GM18519 (cell line): ENCODE measurements around the gene RAD51B.
"Not testable (repeated sequence)": the region's sequence is repeated elsewhere in the genome, so short reads cannot be mapped to it uniquely, and the experiment has no call there.

Source experiments
- ATAC-seq: cut with Tn5 transposase; IDR thresholded peaks from one replicate; pipeline ENCODE4 v1.9.1; 2021; ENCODE audit warnings: mild to moderate bottlenecking, moderate library complexity; ENCODE audit not compliant: unreplicated experiment, low FRiP score

The RAD51B gene

DNA sequence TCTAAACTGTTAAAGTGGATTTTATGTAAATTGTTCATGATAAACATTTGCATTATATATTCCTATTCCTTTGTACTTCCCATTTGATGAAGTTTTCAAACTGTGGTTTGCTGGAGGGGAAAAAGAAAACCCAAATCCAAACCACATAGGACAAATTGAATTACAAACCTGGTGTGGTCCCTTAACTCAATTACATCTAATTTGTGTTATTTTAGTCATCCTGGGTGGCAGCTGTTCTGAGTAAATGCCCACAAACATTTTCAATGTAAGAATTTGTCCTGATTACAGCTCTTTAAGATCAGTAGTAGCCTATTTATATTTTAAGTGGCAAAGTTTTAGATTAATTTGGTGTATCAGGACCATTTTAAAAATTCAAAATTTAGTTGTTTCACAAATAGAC is 153.9 kb downstream of the RAD51B start:
- ATAC-seq, result no peak

DNA sequence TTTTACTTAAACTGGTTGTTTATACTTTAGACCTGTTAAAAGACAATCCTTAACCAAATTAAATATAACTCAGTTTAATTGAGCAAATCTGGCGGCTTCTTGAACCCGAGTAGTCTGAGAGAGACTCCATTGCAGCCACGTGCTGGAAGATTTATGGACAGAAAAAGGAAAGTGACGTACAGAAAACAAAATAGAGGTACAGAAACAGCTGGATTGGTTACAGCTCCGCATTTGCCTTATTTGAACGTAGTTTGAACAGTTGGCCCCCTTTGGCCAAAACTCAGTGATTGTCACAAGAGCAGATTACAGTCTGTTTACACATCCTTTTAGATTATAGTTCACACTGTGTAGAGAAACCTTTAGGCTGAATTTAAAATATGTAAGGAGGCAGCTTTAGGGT is 155.9 kb downstream of the RAD51B start:
- ATAC-seq, result no peak

- no peak for ATAC-seq
Observed at GRCh38 chr14:67977434-67978034, 158.0 kb downstream of the RAD51B start.

GRCh38 chr14:67978749-67979148 is 159.2 kb downstream of the RAD51B start:
- no peak for ATAC-seq

GRCh38 chr14:67982711-67983608 is 163.4 kb downstream of the RAD51B start:
- no peak for ATAC-seq

DNA sequence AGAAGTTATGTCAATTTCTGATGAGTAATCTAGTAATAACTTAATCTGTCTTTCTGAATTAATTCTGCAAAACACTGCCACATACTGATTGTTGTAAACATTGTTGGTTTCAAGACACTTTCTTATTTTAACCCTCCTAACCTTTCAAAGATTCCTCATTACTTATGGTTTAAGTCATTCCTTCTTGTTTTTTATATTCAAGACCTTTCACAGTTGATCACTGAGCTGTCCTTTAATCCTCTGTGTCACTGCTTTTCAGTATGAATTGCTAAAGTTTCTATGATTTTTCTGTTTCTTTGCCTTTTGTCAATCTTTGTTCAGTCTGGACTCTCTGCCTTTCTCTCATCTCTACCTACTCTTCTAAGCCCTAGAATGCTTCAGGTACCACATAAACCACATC is 164.7 kb downstream of the RAD51B start:
- no peak for ATAC-seq

GRCh38 chr14:67986131-67986841 is 166.7 kb downstream of the RAD51B start:
- ATAC-seq, result no peak

DNA sequence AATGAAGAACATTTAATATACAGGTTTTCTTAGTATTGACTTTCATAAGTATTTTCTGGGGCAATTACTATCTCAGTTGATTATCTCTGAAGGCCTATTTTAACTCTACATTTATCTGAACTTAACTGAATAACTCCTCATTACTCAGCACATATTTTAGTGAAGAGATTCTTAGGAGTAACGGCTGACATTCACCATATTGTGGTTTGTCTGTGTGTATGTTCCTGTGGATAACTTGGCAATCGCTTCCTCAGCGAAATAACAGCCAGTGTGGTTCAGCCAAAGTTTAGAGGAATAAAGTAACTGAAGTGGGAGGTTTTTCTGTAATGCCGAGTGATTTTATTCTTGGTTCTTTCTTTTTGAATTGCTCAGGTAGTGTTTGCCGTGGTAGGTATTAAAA is 168.0 kb downstream of the RAD51B start:
- ATAC-seq, result no peak

DNA sequence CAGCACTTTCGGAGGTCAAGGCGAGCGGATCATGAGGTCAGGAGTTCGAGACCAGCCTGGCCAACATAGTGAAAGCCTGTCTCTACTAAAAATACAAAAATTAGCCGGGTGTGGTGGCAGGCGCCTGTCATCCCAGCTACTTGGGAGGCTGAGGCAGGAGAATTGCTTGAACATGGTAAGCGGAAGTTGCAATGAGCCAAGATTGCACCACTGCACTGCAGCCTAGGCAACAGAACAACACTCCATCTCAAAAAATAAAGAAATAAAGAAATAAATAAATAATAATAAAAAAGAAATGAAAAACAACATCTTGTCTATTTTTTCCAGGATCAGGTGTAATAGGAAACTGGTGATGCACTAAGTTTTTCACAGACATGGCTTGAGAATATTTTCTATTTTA is 168.6 kb downstream of the RAD51B start:
- ATAC-seq, result not testable (repeated sequence)

- ATAC-seq, result no peak
Observed at GRCh38 chr14:67990576-67990975, 171.0 kb downstream of the RAD51B start.

GRCh38 chr14:67994531-67994930 is 175.0 kb downstream of the RAD51B start:
- no peak for ATAC-seq

DNA sequence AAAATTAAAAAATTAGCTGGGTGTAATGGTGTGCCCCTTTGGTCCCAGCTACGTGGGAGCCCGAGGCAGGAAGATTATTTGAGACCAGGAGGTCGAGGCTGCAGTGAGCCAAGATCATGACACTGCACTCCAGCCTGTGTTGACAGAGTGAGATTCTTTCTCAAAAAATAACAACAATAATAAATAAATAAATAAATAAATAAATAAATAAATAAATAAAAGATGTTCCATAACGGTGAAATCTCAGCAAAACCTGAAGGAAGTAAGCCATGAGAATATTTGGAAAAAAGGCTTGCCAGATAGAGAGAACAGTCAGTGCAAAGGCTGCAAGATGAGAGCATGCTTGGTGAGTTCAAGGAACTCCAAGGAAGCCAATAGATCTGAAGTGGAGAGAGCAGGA is 176.7 kb downstream of the RAD51B start:
- no peak for ATAC-seq

- no peak for ATAC-seq
Observed at GRCh38 chr14:67998834-67999233, 179.3 kb downstream of the RAD51B start.

DNA sequence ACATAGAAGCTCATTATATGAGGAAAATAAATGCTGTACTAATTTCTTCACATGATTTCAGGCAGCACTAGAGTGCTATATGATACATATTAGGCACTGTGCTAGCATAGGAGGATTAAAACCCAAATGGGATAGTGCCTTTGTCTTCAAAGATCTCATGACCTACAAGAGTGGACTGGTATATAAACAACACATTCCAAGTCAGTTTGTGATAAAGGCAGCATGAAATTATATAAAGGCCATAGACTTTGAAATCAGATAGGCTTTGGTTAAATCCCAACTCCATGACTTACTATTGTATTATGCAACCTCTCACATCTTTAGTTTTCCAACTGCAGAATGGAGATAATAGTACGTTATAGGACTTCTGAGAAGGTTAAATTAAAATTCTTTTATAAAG is 179.7 kb downstream of the RAD51B start:
- no peak for ATAC-seq

GRCh38 chr14:67999705-68000384 is 180.3 kb downstream of the RAD51B start:
- no peak for ATAC-seq

GRCh38 chr14:68000511-68000910 is 180.9 kb downstream of the RAD51B start:
- ATAC-seq, result no peak

- ATAC-seq, result no peak
Observed at GRCh38 chr14:68008491-68008890, 188.9 kb downstream of the RAD51B start.

- no peak for ATAC-seq
Observed at GRCh38 chr14:68011406-68012028, 191.9 kb downstream of the RAD51B start.

GRCh38 chr14:68012871-68013270 is 193.3 kb downstream of the RAD51B start:
- no peak for ATAC-seq

DNA sequence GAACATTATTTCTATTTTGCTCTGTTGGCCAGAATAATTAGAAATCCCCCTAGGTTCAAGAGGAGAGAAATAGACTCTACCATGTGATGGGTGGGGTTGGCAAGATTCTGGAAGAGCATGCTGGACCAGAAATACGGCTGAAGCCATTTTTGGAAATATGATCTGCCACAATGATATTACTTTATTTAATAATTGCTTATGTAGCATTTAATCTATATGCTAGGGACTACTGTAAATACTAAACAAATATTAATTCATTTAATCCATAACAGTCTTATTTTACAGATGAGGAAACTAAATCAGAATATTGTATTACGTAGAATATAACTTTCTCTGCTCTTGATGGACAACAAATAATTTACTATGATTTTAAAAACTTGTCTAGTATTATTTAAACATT is 193.7 kb downstream of the RAD51B start:
- ATAC-seq, result no peak
